ENCODE results near the gene SH3RF3. TPM values are rescaled to one million over a fixed set of nuclear protein-coding genes. Genes with fewer than 3 reads are reported as not detected.

Gene SH3RF3
- total RNA-seq, 1 experiment from 2014 or later: 0.98 TPM

- Mint-ChIP-seq H3K27ac (ENCODE audit: unreplicated experiment) (no peak overlapping the region), H3K27me3 (ENCODE audit: insufficient read depth, unreplicated experiment) (peaks cover 17% of the 10 kb centered on the region), H3K4me3 (ENCODE audit: unreplicated experiment) (no peak overlapping the region), H3K36me3 (ENCODE audit: insufficient read depth, unreplicated experiment) (no peaks in the 10 kb centered on the region), H3K4me1 (ENCODE audit: low read depth, unreplicated experiment) (no peaks in the 10 kb centered on the region), H3K9me3 (ENCODE audit: unreplicated experiment) (no peaks in the 10 kb centered on the region)
- no peaks in the 10 kb centered on the region; the same call in 1 of the 2 replicates for H3K27me3 ChIP-seq (replicated peaks; ENCODE audit: control insufficient read depth, insufficient read depth, low read length)
- ChIA-PET POLR2A (no interaction called here), CTCF (no interaction called here)
- H3K9me3 ChIP-seq: no peaks in the 10 kb centered on the region
- DNase-seq: no peak
- intact Hi-C loops (cut with micrococcal nuclease; ENCODE audit: unreplicated experiment): no loop called here
- H3K4me1 ChIP-seq: no peaks in the 10 kb centered on the region
- H3K4me3 ChIP-seq (ENCODE audit: low read depth, low read length): no peak overlapping the region
- no TSS peak for BruUV-seq (replicated peaks)
- no peak for TF ChIP-seq CTCF (IDR thresholded peaks at IDR 0.05; ENCODE audit: insufficient read depth in 1 of 2, low read depth in 1 of 2, low read length in 1 of 2, severe bottlenecking in 1 of 2, unreplicated experiment in 1 of 2)
- no peaks in the 10 kb centered on the region; the same call in 1 of the 2 replicates for H3K36me3 ChIP-seq (ENCODE audit: control insufficient read depth, insufficient read depth, low read length)
These were observed 105.3 kb downstream of the SH3RF3 start for GRCh38 chr2:109234355-109234754.

- H3K27me3 ChIP-seq (replicated peaks; ENCODE audit: control insufficient read depth, insufficient read depth, low read length): no peaks in the 10 kb centered on the region; the same call in 1 of the 2 replicates
- no peak for TF ChIP-seq CTCF (IDR thresholded peaks at IDR 0.05; ENCODE audit: insufficient read depth in 1 of 2, low read depth in 1 of 2, low read length in 1 of 2, severe bottlenecking in 1 of 2, unreplicated experiment in 1 of 2)
- Mint-ChIP-seq H3K27ac (ENCODE audit: unreplicated experiment) (no peak overlapping the region), H3K4me3 (ENCODE audit: unreplicated experiment) (no peak overlapping the region), H3K9me3 (ENCODE audit: unreplicated experiment) (no peaks in the 10 kb centered on the region), H3K4me1 (ENCODE audit: low read depth, unreplicated experiment) (no peaks in the 10 kb centered on the region), H3K36me3 (ENCODE audit: insufficient read depth, unreplicated experiment) (no peaks in the 10 kb centered on the region), H3K27me3 (ENCODE audit: insufficient read depth, unreplicated experiment) (peaks cover 12% of the 10 kb centered on the region)
- intact Hi-C loops (cut with micrococcal nuclease; ENCODE audit: unreplicated experiment): no loop called here
- no peak for DNase-seq
- H3K4me3 ChIP-seq (ENCODE audit: low read depth, low read length): no peak overlapping the region
- BruUV-seq (replicated peaks): no TSS peak
- POLR2A ChIA-PET: no interaction called here
- no peaks in the 10 kb centered on the region; the same call in 1 of the 2 replicates for H3K36me3 ChIP-seq (ENCODE audit: control insufficient read depth, insufficient read depth, low read length)
- CTCF ChIA-PET: no interaction called here
- no peaks in the 10 kb centered on the region for H3K9me3 ChIP-seq
- no peaks in the 10 kb centered on the region for H3K4me1 ChIP-seq
These were observed 107.1 kb downstream of the SH3RF3 start for GRCh38 chr2:109236147-109236546.

GRCh38 chr2:109237792-109238191 lies 108.8 kb downstream of the SH3RF3 start:
- Histone ChIP-seq H3K4me3 (ENCODE audit: low read depth, low read length) (no peak overlapping the region), H3K27me3 (replicated peaks; ENCODE audit: control insufficient read depth, insufficient read depth, low read length) (no peaks in the 10 kb centered on the region), H3K36me3 (ENCODE audit: control insufficient read depth, insufficient read depth, low read length) (no peaks in the 10 kb centered on the region; the same call in 1 of the 2 replicates), H3K4me1 (no peaks in the 10 kb centered on the region), H3K9me3 (no peaks in the 10 kb centered on the region)
- BruUV-seq (replicated peaks): no TSS peak
- CTCF ChIA-PET: no interaction called here
- no peaks in the 10 kb centered on the region for H3K36me3 Mint-ChIP-seq (ENCODE audit: insufficient read depth, unreplicated experiment)
- POLR2A ChIA-PET: no interaction called here
- peaks cover 3% of the 10 kb centered on the region for H3K27me3 Mint-ChIP-seq (ENCODE audit: insufficient read depth, unreplicated experiment)
- TF ChIP-seq CTCF (IDR thresholded peaks at IDR 0.05; ENCODE audit: insufficient read depth in 1 of 2, low read depth in 1 of 2, low read length in 1 of 2, severe bottlenecking in 1 of 2, unreplicated experiment in 1 of 2): no peak
- H3K27ac Mint-ChIP-seq (ENCODE audit: unreplicated experiment): no peak overlapping the region
- no peaks in the 10 kb centered on the region for H3K9me3 Mint-ChIP-seq (ENCODE audit: unreplicated experiment)
- no peak for DNase-seq
- H3K4me1 Mint-ChIP-seq (ENCODE audit: low read depth, unreplicated experiment): no peaks in the 10 kb centered on the region
- H3K4me3 Mint-ChIP-seq (ENCODE audit: unreplicated experiment): no peak overlapping the region
- intact Hi-C loops (cut with micrococcal nuclease; ENCODE audit: unreplicated experiment): no loop called here

Measured in Caco-2 (cell line).